MV-4-11 (cell line): ENCODE results near the gene EML2.
"Not testable (repeated sequence)": the region's sequence is repeated elsewhere in the genome, so short reads cannot be mapped to it uniquely, and the experiment has no call there.

Source experiments
- DNase-seq: peaks from one replicate; lab custom pipeline; 2025; lab: John Stamatoyannopoulos, UW

The EML2 gene

GRCh38 chr19:45646345-45646698, 7.1 kb upstream of the EML2 start:
- peak; percentile 73 for DNase-seq

- peak; percentile 94 for DNase-seq
These were observed 6.6 kb upstream of the EML2 start for GRCh38 chr19:45645631-45646344.

- no peak for DNase-seq
These were observed 6.0 kb upstream of the EML2 start for GRCh38 chr19:45645068-45645630.

DNA sequence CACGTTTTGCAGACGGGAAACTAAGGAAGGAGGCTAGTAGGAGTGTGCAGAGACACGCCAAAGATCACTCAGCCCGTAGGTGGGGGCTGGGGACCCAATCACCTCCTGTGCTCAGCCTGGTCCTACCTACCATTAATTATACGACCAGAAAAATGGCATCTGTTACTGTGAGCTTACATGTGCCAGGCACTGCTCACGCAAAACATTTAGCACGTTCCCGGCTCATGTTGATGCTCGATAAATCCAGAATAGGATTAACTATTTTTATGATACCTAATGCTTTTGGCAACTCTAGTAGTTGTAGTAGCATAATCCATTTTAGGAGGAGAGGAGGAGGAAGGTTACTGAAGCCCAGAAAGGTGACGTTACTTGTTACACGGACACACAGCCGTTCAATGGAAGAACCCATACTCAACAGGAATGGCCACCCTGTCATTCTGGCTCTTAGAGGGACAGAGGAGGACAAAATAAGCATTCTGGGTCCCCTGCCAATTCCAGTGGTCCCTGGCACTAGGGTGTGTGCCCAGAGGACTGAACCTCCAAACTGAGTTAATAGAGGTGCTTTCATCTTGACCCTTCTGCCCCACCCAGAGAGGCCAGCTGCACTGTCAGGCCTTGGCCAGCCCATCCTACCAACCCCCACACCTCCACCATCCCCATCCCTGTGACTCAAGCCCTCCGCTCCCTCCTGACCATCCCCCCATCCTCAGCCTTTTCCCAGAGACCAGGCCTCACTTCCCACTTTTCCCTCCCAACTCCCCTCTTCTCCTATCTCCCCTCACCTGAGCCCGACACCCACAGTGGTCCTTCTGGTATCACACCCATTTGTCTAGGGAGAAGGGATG, 5.0 kb upstream of the EML2 start:
- no peak for DNase-seq

GRCh38 chr19:45643024-45643926, 4.1 kb upstream of the EML2 start:
- DNase-seq: peak; percentile 93

DNA sequence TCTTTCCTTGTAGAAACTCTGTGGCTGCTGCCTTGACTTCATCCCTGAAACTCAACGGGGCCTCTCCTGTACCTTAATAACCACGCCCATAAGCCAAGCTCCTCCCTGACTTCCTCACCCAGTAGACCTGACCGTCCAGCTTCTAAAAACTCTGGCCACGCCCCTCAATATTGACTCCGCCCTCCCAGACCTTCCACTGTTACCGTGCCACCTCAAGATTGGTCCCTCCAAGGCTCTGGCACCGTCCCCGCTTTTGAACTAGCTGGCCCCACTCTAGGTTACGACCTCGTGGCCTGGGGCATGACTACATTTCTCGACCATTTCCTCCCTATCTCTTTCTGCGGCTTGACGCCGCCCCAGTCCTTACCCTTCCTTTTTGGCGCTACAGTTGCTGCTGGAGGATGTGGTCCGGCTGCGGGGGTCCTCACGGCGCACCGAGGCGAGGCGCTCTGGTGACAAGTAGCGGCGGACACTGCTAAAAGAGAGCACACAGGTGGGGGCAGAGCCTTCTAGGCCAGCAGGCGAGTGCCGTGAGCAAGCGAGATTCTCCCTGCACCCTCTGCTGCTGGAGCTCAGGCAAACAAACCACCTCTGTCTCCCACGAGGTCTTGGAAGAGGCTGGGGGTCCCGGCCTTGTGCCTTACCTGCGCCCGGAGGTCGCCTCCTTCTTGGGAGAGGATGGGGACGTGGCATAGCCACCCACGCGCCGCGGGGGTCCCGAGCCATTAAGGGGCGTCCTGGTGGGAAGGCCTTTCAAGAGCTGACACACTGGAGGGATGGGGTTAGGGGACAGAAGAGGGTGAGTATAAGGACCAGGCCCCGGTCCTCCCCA, 2.3 kb upstream of the EML2 start:
- peak; percentile 99 for DNase-seq

DNA sequence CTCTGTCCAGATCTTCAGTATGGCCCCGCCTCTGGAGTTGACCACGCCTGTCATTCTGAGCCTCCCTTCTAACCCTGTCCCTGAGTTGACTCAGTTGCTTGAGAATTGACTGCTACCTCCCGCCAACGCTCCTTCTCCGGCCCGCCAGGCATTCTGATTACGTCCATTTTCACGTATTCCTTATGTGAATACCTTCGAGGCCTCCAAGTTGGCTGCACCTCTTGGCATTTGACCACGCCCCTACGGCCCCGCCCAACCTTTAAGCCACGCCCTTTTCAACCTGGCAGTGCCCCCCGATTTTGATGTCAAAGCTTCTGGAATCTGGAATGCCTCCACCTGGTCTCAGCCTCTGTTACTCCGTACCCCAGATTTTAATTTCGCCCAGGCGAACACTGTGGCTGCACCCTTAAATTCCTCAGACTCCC, 1.7 kb upstream of the EML2 start:
- no peak for DNase-seq

DNA sequence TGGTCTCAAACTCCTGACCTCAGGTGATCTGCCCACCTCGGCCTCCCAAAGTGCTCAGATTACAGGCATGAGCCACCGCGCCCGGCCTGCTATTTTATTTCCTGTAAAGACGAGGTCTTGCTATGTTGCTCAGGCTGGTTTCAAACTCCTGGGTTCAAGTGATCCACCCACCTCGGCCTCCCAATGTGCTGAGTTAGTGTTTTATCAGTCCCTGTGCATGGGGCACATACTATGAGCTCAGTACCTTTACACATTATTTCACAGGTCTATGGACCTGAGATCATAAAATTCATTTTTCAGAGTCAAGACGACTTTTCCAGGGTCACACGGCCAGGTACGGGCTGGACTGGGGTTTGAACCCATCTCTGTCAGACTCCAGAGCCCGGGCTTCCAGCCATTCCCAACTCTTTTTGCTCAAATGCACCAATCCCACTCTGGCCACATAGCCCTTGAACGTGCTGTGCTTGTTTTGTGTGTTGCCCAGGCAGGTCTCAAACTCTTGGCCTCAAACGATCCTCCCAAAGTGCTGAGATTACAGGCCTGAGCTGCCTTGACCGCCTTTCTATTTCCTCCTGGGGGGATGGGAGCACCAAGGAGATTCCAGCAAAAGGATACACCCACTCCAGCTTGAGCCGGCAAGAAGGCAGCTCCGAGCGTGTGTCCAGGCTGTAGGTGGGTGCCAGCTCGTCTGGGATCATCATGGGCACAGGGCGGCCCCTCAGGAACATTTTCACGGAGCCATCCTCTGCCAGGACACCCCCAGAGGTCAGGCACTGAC, 1.1 kb downstream of the EML2 start:
- DNase-seq: no peak

DNA sequence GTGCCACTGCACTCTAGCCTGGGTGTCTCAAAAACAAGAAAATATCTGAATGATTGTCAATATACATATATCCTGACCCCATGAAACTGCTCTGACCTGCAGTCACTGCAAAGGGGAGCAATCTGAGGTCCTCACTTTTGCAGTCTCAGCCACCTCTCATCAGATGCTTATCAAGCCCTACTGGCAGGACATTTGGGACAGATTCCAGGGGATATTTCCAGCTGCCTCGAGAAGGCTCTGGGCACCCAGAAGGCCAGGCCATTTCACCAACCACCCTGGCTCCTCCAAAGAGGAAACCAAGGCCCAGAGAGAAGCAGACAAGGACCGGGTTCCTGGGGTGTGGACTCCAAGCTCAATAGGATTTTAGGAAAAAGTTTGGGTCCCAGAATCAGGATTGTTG, 2.3 kb downstream of the EML2 start:
- DNase-seq: no peak

- no peak for DNase-seq
These were observed 2.9 kb downstream of the EML2 start for GRCh38 chr19:45636275-45636674.

DNA sequence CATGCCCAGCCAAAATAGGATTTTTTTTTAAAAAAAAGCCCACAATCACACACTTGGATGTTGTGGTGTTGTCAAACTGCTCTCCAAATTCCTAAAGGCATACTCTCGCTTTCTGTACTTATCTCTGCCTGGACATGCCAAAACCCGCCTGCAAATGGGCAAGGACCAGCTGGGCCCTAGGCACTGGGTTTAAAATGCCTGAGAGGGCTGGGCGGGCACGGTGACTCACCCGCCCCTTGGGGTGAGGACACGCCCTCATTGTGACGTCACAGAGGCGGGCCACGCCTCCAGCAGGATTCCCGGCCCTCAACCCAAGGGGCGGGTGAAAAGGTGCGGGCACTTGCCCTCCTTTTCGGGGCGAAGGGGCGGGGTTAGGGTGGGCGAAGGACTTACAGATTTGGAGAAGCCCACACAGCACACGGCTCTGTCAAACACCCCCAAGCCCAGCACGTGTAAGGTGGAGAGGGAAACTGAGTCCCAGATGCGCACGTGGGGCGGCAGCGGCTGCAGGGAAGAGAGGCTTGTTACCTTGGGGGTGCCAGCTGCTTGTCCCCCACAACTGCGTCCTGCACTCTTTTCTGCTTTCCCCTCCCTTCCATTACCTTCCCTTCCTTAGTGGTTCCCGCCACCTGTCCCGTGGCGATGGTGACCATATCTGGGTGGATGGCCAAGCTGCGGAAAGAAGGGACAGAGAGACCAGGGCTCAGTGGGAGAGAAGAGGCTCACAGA, 6.6 kb downstream of the EML2 start:
- no peak for DNase-seq

DNA sequence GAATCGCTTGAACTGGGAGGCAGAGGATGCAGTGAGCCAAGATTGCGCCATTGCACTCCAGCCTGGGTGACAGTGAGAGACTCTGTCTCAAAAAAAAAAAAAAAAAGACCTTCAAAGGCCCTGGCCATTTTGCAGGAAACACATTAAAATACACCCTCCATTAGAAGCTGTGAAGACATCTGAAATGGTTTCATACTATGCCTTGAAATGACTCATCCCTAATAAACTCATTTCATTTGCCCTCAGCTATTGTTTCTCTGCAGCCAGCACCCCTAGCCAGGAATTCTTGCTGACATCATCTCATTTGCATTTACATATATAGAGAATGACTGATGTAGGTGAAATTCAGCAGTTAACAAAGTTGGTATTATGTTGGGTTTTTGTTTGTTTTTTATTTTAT, 8.7 kb downstream of the EML2 start:
- peak; percentile 51 for DNase-seq

DNA sequence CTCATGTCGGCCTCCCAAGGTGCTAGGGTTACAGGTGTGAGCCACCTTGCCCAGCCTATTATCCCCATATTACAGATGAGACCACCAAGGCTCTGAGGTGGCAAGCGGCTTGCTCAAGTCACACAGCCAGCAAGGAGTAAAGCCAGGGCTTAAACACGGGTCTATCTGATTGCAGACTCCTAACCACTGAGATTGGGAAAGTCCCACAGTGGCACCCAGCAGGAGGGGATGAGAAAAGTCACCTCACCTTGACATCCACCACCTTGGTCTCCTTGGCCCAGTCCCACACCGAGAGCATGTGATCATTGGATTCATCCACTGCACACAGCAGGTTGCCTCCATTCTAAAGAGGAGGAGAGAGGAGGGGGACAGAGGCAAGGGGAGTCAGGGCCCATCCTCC, 9.5 kb downstream of the EML2 start:
- no peak for DNase-seq

GRCh38 chr19:45628219-45628618, 11.0 kb downstream of the EML2 start:
- not testable (repeated sequence) for DNase-seq

GRCh38 chr19:45623984-45624383, 15.2 kb downstream of the EML2 start:
- DNase-seq: no peak

DNA sequence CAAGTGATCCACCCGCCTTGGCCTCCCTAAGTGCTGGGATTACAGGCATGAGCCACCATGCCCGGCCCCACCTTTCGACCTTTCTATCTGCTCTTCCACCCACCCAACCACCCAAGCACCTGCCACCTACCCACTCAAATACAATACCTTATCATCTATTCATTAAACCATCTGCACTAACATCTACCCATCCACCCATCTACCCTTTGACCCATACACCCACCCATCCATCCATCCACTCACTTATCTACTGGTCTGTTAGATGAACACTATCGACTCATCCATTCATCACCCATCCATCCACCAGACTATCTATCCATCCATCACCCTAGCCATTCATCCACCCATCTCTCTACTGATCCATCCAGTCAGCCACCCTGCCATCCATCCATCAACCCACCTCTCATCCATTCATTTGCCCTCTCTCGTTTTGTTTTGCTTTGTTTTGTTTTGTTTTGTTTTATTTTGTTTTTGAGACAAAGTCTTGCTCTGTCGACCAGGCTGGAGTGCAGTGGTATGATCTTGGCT, 17.2 kb downstream of the EML2 start:
- no peak for DNase-seq

DNA sequence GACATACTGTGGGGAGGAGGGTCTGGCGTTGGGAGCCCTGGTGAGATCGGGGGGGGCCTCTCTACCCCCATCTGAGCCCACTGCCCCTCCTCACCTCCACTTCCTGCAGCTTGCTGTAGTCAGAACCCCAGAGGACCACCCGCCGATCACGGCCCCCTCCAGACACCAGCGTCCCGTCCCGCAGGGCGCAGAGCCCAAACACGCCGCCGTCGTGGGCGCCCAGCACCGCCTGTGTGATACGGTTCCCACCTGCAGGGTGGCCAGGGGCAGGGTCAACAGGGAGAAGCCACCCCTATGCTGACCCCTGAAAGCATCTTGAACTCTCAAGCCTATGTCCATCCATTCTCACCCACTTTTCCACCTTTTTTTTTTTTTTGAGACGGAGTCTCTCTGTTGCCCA, 17.8 kb downstream of the EML2 start:
- no peak for DNase-seq

DNA sequence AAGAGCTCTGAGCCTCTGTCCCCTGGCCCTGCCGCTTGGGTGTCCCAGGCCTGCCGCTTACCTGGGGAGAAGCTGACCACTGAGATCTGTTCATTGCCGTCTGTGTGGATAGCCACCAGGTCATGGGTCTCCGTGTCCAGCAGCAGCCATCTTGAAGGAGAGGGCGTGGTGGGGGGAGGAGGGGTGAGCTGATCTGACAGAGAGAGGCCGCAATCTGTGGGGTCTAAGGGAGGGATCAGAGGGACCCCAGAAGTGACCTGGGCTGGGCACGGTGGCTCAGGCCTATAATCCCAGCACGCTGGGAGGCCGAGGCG, 22.5 kb downstream of the EML2 start:
- no peak for DNase-seq

GRCh38 chr19:45615795-45616703, 23.1 kb downstream of the EML2 start:
- DNase-seq: peak; percentile 85
